Measurements from ENCODE around the gene KIF21B.

DNA sequence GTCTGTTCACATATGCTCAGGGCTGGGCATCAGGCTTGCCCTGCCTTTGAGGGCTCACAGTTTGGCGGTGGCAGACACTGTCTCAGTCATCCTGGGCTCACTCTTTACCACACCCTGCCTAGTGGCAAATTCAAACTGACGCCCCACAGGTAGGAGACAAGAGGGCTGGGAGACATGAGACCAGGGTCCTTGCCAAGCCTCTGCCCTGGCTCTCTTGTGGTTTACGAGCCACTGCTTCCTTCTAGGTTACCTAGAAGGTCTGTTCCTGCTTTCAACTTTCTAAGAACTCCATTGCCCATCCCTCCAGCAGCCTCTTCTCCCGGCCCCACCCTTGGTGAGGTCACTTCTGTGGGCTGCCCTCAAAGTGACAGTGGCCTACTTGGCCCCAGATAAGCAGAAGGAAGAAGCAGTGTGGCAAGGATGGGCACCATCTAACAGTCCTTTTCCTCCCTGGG, 10.5 kb downstream of the KIF21B start:
- TF ChIP-seq, protein P1, sequence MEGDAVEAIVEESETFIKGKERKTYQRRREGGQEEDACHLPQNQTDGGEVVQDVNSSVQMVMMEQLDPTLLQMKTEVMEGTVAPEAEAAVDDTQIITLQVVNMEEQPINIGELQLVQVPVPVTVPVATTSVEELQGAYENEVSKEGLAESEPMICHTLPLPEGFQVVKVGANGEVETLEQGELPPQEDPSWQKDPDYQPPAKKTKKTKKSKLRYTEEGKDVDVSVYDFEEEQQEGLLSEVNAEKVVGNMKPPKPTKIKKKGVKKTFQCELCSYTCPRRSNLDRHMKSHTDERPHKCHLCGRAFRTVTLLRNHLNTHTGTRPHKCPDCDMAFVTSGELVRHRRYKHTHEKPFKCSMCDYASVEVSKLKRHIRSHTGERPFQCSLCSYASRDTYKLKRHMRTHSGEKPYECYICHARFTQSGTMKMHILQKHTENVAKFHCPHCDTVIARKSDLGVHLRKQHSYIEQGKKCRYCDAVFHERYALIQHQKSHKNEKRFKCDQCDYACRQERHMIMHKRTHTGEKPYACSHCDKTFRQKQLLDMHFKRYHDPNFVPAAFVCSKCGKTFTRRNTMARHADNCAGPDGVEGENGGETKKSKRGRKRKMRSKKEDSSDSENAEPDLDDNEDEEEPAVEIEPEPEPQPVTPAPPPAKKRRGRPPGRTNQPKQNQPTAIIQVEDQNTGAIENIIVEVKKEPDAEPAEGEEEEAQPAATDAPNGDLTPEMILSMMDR (IDR thresholded peaks at IDR 0.05; ENCODE audit: low read length): no peak
- TF ChIP-seq EZH2 (IDR thresholded peaks at IDR 0.05; ENCODE audit: borderline replicate concordance, low read length): no peak

Measured in OCI-LY1 (cell line).